ENCODE measurements around the gene PHC1.

Gene PHC1

DNA sequence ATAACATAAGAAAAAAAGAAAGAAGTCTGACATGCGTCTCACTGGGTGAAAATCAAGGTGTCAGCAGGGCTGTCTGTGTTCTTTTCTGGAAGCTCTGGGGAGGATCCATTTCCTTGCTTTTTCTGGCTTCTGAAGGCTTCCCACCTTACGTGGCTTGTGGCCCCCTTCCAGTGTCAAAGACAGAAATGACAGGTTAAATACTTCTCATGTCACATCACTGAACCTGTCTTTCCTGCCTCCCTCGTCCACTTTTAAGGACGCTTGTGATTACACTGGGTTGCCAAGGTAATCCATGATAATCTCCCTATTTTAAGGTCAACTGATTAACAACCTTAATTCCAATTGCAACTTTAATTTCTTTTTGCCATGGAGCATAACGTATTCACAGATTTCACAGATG is 4.6 kb upstream of the PHC1 start:
- intact Hi-C loops (cut with DNase I; ENCODE audit: low total_unique reads): no loop called here
- no peak for DNase-seq
- TF ChIP-seq, protein P1, sequence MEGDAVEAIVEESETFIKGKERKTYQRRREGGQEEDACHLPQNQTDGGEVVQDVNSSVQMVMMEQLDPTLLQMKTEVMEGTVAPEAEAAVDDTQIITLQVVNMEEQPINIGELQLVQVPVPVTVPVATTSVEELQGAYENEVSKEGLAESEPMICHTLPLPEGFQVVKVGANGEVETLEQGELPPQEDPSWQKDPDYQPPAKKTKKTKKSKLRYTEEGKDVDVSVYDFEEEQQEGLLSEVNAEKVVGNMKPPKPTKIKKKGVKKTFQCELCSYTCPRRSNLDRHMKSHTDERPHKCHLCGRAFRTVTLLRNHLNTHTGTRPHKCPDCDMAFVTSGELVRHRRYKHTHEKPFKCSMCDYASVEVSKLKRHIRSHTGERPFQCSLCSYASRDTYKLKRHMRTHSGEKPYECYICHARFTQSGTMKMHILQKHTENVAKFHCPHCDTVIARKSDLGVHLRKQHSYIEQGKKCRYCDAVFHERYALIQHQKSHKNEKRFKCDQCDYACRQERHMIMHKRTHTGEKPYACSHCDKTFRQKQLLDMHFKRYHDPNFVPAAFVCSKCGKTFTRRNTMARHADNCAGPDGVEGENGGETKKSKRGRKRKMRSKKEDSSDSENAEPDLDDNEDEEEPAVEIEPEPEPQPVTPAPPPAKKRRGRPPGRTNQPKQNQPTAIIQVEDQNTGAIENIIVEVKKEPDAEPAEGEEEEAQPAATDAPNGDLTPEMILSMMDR (IDR thresholded peaks at IDR 0.05): no peak
- Histone ChIP-seq H3K27ac (no peak overlapping the region), H3K36me3 (no peaks in the 10 kb centered on the region), H3K4me3 (no peak overlapping the region), H3K4me1 (peaks cover 0 to 11% (median 8%) of the 10 kb centered on the region in 4 donors), H3K27me3 (no peaks in the 10 kb centered on the region), H3K9me3 (no peaks in the 10 kb centered on the region)

DNA sequence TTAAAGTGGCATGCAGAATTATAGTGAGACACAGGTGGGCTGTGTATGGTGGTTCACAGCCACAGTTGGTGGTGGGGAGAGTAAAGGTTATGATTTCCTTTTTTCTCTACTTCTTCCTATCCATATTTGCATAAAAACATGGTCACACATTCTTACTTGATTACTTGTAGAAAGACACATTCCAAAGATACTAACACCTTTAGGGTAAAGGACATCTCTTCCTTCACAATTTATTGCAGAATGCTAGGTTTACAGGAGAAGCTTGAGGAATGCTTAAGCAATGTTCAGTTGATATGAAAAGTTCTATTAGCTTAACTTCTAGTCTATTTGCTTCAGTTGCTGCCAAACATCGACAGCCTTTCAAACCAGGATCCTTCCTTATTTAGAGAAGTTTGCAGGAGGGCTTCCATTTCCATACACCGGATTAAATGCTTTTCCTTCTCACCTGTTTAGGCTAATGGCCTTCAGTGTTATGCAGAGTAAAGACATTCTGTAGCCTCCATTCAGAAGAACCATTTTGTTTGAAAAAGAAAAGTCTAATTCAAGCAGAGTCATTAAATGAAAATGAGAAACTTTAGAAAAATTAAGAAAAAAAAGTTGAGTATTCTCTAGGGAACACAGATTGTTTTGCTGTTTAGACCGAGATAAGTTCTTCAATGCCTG is 2.6 kb upstream of the PHC1 start:
- intact Hi-C loops (cut with DNase I; ENCODE audit: low total_unique reads): no loop called here
- Histone ChIP-seq H3K27ac (peak overlapping the region in 1 of 2 donors; percentile 92), H3K9me3 (no peaks in the 10 kb centered on the region), H3K36me3 (no peaks in the 10 kb centered on the region), H3K27me3 (no peaks in the 10 kb centered on the region), H3K4me3 (no peak overlapping the region), H3K4me1 (peaks cover 0 to 25% (median 19%) of the 10 kb centered on the region in 4 donors)
- TF ChIP-seq, protein P1 (IDR thresholded peaks at IDR 0.05): no peak
- no peak for DNase-seq

DNA sequence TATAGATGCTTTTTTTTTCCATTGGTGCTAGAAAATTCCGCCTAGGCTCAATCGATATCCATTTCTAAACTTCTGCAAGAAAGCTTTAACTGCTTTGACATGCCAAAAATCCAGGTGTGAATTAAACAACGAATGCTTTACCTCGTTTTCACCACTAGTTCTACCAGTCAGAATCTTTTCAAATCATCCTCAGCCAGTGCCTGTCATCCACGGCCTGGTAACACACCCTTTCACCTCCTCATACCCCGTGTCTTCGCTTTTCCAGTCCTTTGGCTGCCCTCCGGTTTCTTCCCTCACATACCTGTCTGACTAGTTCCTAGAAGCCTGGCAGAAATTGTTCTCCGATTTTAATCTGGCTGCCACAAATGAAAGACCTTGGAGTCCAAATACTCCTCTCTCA is 1.4 kb upstream of the PHC1 start:
- TF ChIP-seq, protein P1 (IDR thresholded peaks at IDR 0.05): no peak
- Histone ChIP-seq H3K27me3 (no peaks in the 10 kb centered on the region), H3K4me3 (peak overlapping the region; percentile 58 to 71), H3K27ac (peak overlapping the region; percentile 91 to 92), H3K9me3 (no peaks in the 10 kb centered on the region), H3K4me1 (peaks cover 0 to 25% (median 19%) of the 10 kb centered on the region in 4 donors), H3K36me3 (no peaks in the 10 kb centered on the region)
- DNase-seq: no peak
- intact Hi-C loops (cut with DNase I; ENCODE audit: low total_unique reads): no loop called here

DNA sequence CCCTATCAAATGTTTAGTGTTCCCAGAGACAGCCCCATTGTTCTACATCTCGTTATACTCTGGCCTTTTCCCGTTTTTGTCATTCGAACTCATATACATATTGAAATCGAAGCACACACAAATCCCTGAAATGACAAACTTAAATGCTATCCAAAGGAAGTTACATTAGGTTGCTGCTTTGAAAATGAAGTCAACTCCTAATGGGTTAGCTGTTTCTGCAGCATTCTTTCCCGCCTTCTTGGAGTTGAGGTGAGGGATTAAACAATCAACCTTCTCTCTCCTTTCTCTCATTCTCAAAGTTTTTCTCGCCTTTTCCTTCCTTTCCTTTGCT is 642 bp upstream of the PHC1 start:
- no peak for DNase-seq
- H3K36me3 ChIP-seq: peaks cover 0 to 4% (median 0%) of the 10 kb centered on the region in 3 donors
- TF ChIP-seq, protein P1 (IDR thresholded peaks at IDR 0.05): no peak
- H3K4me3 ChIP-seq: peak overlapping the region; percentile 58 to 71
- no peaks in the 10 kb centered on the region for H3K27me3 ChIP-seq
- H3K9me3 ChIP-seq: no peaks in the 10 kb centered on the region
- H3K4me1 ChIP-seq: peaks cover 0 to 25% (median 19%) of the 10 kb centered on the region in 4 donors
- intact Hi-C loops (cut with DNase I; ENCODE audit: low total_unique reads): no loop called here
- peak overlapping the region; percentile 91 to 92 for H3K27ac ChIP-seq

DNA sequence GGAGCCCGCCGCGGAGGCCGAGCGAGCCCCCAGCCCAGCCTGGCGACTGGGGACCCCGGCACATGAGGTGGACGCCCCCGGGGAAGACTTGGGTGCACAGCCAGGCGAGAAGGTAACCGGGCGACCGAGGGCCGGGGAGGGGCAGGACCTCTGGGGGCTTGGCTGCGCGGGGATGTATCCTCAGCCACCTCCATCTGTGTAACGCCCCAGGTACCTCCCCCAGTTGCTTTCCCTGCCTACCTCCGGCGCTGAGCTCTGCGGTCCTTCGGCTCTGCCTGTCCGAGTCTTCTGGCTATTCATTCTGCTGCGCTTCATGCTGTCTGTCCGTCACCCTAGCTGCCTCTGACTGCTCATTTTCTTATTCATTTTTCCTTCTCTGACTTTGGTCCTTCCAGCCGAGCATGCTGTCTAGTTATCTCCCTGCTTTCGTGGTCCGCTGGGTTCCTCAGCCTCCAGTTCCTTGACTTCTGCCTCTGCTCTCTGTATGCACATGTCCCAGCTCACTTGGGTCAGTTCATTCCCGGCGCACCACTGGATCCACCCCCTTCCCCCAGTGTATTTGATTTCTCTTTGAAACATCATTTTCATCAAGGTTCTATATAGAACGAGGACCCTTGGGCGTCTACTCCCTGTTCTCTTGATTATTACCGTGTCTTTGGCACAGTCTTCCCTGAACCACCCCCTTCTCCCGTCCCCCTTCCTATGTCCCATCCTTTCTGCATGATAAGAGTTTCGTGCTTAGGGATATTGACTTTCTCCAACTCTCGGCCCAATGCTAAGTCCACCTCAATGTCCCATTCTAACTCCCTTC is 612 bp downstream of the PHC1 start:
- TF ChIP-seq, protein P1 (IDR thresholded peaks at IDR 0.05): no peak

More for the DNA sequence above, 612 bp downstream of the PHC1 start:
- Histone ChIP-seq H3K27ac (peak overlapping the region; percentile 91 to 92), H3K36me3 (peaks cover 0 to 15% (median 0%) of the 10 kb centered on the region in 3 donors), H3K9me3 (no peaks in the 10 kb centered on the region), H3K27me3 (no peaks in the 10 kb centered on the region), H3K4me3 (peak overlapping the region; percentile 58 to 71), H3K4me1 (peaks cover 0 to 25% (median 19%) of the 10 kb centered on the region in 4 donors)
- intact Hi-C loops (cut with DNase I; ENCODE audit: low total_unique reads): no loop called here
- DNase-seq: peak; percentile 41 to 78

Measured in tibial artery (tissue), 4 donors.